K562 (cell line): Measurements from ENCODE around the gene SLC7A11. TPM values are rescaled to one million over a fixed set of nuclear protein-coding genes. Genes with fewer than 3 reads are reported as not detected.
A peak's percentile ranks its signal among the peaks of the same experiment; 100 is the strongest.

Experiments used
- CBX1 ChIP-seq: sonication (generic); IDR thresholded peaks from 2 replicates; pipeline ENCODE4 v1.6.1; 2016; ENCODE audit warnings: antibody characterized with exemption, low read depth, mild to moderate bottlenecking
- CREB1 ChIP-seq, 2 experiments: sonication (generic) in 1 of 2; formaldehyde crosslinking in 1 of 2; IDR thresholded peaks; 2 replicates each; pipeline versions ENCODE4 v1.6.1 to v1.8.0; 2012 to 2022; ENCODE audit warnings: inconsistent platforms in 1 of 2, mild to moderate bottlenecking in 1 of 2, missing genetic modification reagents in 1 of 2, moderate library complexity in 1 of 2
- DPF2 ChIP-seq: fragments of 450-650 bp; IDR thresholded peaks from 2 replicates; pipeline ENCODE4 v1.6.1; 2016
- FOSL1 ChIP-seq: fragments of 200-800 bp; sonication (Bioruptor generic); conservative IDR thresholded peaks from 2 replicates; pipeline ENCODE4 v1.6.1; 2016; ENCODE audit warnings: missing genetic modification characterization, missing compliant biosample characterization
- FOXJ2 ChIP-seq: fragments of 200-800 bp; sonication (Bioruptor generic); IDR thresholded peaks from 2 replicates; pipeline ENCODE4 v1.6.1; 2016; ENCODE audit warnings: missing genetic modification characterization, missing compliant biosample characterization
- FOXP1 ChIP-seq: sonication (generic); formaldehyde crosslinking; IDR thresholded peaks from 2 replicates; pipeline ENCODE4 v1.8.0; 2022; ENCODE audit warnings: mild to moderate bottlenecking, missing genetic modification reagents
- GABPB1 ChIP-seq: sonication (generic); formaldehyde crosslinking; IDR thresholded peaks from 2 replicates; pipeline ENCODE4 v1.8.0; 2022; ENCODE audit warnings: mild to moderate bottlenecking, missing genetic modification reagents
- GTF2E2 ChIP-seq: fragments of 200-800 bp; sonication (Bioruptor generic); IDR thresholded peaks from 2 replicates; pipeline ENCODE4 v1.6.1; 2016; ENCODE audit warnings: missing genetic modification characterization, missing compliant biosample characterization
- HDAC1 ChIP-seq, 2 experiments: fragments of 450-650 bp; IDR thresholded peaks; 2 replicates each; pipeline ENCODE4 v1.6.1; 2016 to 2017; ENCODE audit warnings: inconsistent platforms in 1 of 2, mild to moderate bottlenecking in 1 of 2, moderate library complexity in 1 of 2
- HDAC6 ChIP-seq: IDR thresholded peaks from 2 replicates; pipeline ENCODE4 v1.6.1; 2012; ENCODE audit warnings: low read depth, mild to moderate bottlenecking, control low read depth, inconsistent platforms, low read length, moderate library complexity
- IRF2 ChIP-seq: sonication (generic); formaldehyde crosslinking; IDR thresholded peaks from 2 replicates; pipeline ENCODE4 v1.8.1; 2022; ENCODE audit warnings: mild to moderate bottlenecking, missing genetic modification reagents
- IRF9 ChIP-seq: fragments of 450-650 bp; IDR thresholded peaks from 2 replicates; pipeline ENCODE4 v1.6.1; 2016; ENCODE audit warnings: missing biosample characterization, missing genetic modification characterization
- JUND ChIP-seq, 2 experiments: IDR thresholded peaks; 2 replicates in 1 of 2; 3 replicates in 1 of 2; pipeline ENCODE4 v1.6.1; 2011; ENCODE audit warnings: borderline replicate concordance in 2 of 2, low read depth in 2 of 2, low read length in 2 of 2, improper control_type of control experiment in 1 of 2, missing biosample characterization in 1 of 2, missing genetic modification characterization in 1 of 2, missing genetic modification reagents in 1 of 2
- LEF1 ChIP-seq: fragments of 450-650 bp; IDR thresholded peaks from 2 replicates; pipeline ENCODE4 v1.6.1; 2016; ENCODE audit warnings: mild to moderate bottlenecking
- MAX ChIP-seq: sonication (generic); formaldehyde crosslinking; IDR thresholded peaks from 2 replicates; pipeline ENCODE4 v1.9.0; 2022; ENCODE audit warnings: mild to moderate bottlenecking, missing genetic modification reagents
- MTF1 ChIP-seq: fragments of 250-450 bp; sonication (Bioruptor Pico); IDR thresholded peaks from 2 replicates; pipeline ENCODE4 v1.9.0; 2021; ENCODE audit warnings: moderate library complexity, mild to moderate bottlenecking, inconsistent platforms, borderline replicate concordance
- NCOA4 ChIP-seq: fragments of 450-650 bp; IDR thresholded peaks from 2 replicates; pipeline ENCODE4 v1.6.1; 2018; ENCODE audit warnings: mild to moderate bottlenecking; ENCODE audit not compliant: partially characterized antibody
- PKNOX1 ChIP-seq: fragments of 450-650 bp; IDR thresholded peaks from 2 replicates; pipeline ENCODE4 v1.6.1; 2016
- POU5F1 ChIP-seq: fragments of 150-350 bp; IDR thresholded peaks from 2 replicates; pipeline ENCODE4 v1.6.1; 2014; ENCODE audit warnings: borderline replicate concordance, low read length, low read depth, mild to moderate bottlenecking; ENCODE audit not compliant: partially characterized antibody
- PURB ChIP-seq: sonication (generic); formaldehyde crosslinking; IDR thresholded peaks from 2 replicates; pipeline ENCODE4 v1.9.0; 2021; ENCODE audit warnings: low read depth, mild to moderate bottlenecking, missing genetic modification reagents
- RBM25 ChIP-seq: fragments of 200-400 bp; formaldehyde crosslinking; IDR thresholded peaks from 2 replicates; pipeline ENCODE4 v1.6.1; 2018; ENCODE audit warnings: low read length, low read depth, moderate library complexity; ENCODE audit not compliant: severe bottlenecking
- RUNX1 ChIP-seq: sonication (generic); IDR thresholded peaks from 2 replicates; pipeline ENCODE4 v1.6.1; 2016; ENCODE audit warnings: antibody characterized with exemption, low read depth
- TAL1 ChIP-seq: fragments of 450-650 bp; IDR thresholded peaks from 2 replicates; pipeline ENCODE4 v1.6.1; 2016; ENCODE audit warnings: mild to moderate bottlenecking
- TCFL5 ChIP-seq: fragments of 250-450 bp; sonication (Bioruptor Pico); conservative IDR thresholded peaks from 2 replicates; pipeline ENCODE4 v1.6.1; 2021; ENCODE audit warnings: mild to moderate bottlenecking, moderate library complexity, matching md5 sums
- XRCC5 ChIP-seq: fragments of 200-400 bp; formaldehyde crosslinking; IDR thresholded peaks from 2 replicates; pipeline ENCODE4 v1.6.1; 2017; ENCODE audit warnings: low read depth, mild to moderate bottlenecking, low read length
- ZFP30 ChIP-seq: fragments of 250-450 bp; sonication (Bioruptor Pico); IDR thresholded peaks from 2 replicates; pipeline ENCODE4 v1.8.0; 2022; ENCODE audit warnings: moderate library complexity, mild to moderate bottlenecking, inconsistent platforms, borderline replicate concordance
- ZNF175 ChIP-seq: fragments of 200-800 bp; sonication (Bioruptor generic); IDR thresholded peaks from 2 replicates; pipeline ENCODE4 v1.6.1; 2016; ENCODE audit warnings: low read depth, mild to moderate bottlenecking, missing genetic modification characterization, missing compliant biosample characterization
- ZNF316 ChIP-seq: fragments of 450-650 bp; IDR thresholded peaks from 2 replicates; pipeline ENCODE4 v1.6.1; 2016
- ZNF695 ChIP-seq: fragments of 450-650 bp; formaldehyde crosslinking; IDR thresholded peaks from 2 replicates; pipeline ENCODE4 v1.4.0; 2020; ENCODE audit warnings: mild to moderate bottlenecking, moderate library complexity
- polyA plus RNA-seq, 8 experiments: library from polyadenylated mRNA; depleted of rRNA in 4 of 8; stranded (reverse) in 5 of 8; unstranded in 3 of 8; fragments of >200 nt; fragmentation: Nextera tagmentation in 2 of 8; fragmentation: Illumina TruSeq in 1 of 8; extraction: Ambion mirVana in 2 of 8; extraction: Trizol in 1 of 8; gene quantifications; 2 replicates each; pipeline versions ENCODE4 v1.2.1 to v1.2.3, GENCODE V29; 2011 to 2014; ENCODE audit warnings: inconsistent platforms in 1 of 8, missing spikeins in 1 of 8
- total RNA-seq, 7 experiments: library from RNA; depleted of rRNA in 6 of 7; stranded (reverse); fragments of >200 nt in 6 of 7; fragmentation: Illumina TruSeq in 2 of 7; extraction: Trizol in 2 of 7; gene quantifications; 2 replicates each; pipeline versions ENCODE4 v1.2.1 to v1.2.3, GENCODE V29; 2011 to 2021; ENCODE audit warnings: low replicate concordance in 1 of 7

SLC7A11 gene
- total and polyA plus RNA-seq, 9 of the 15 experiments (the other 6 are each of a cell fraction or from before 2014, with no cell fraction given) = 4.5 to 26.1 (median 13.5) TPM

- TF ChIP-seq PKNOX1 = peak; percentile 5; the same call in 1 of the 2 replicates
- peak in 1 of 2 experiments; percentile 91; a peak in 2 of 4 replicates for TF ChIP-seq HDAC1 (IDR thresholded peaks at IDR 0.05)
- no peak for TF ChIP-seq NCOA4
- TF ChIP-seq LEF1 = 0 out of 2 replicates have a peak, but pooled peaks have one; percentile 23
- TF ChIP-seq FOXP1 (CRISPR knock-in tag) = no peak
- no peak for TF ChIP-seq RBM25
- peak; percentile 80 for TF ChIP-seq FOSL1
- TF ChIP-seq XRCC5 = no peak
- peak; percentile 93 for TF ChIP-seq DPF2
- TF ChIP-seq ZNF695 (CRISPR knock-in tag) = no peak
- TF ChIP-seq HDAC6 = no peak
- no peak for TF ChIP-seq RUNX1
- TF ChIP-seq IRF2 = no peak
- TF ChIP-seq FOXJ2 (tag) = peak; percentile 72; the same call in 1 of the 2 replicates
- no peak for TF ChIP-seq CBX1
- TF ChIP-seq ZNF175 (CRISPR knock-in tag) = no peak
- no peak for TF ChIP-seq PURB (CRISPR knock-in tag)
- no peak for TF ChIP-seq IRF9
- TF ChIP-seq JUND (IDR thresholded peaks at IDR 0.05; ENCODE audit: borderline replicate concordance, low read depth, low read length) = peak; percentile 82
- TF ChIP-seq JUND (tag; IDR thresholded peaks at IDR 0.05; ENCODE audit: borderline replicate concordance, low read depth, low read length) = peak; percentile 88
- TF ChIP-seq TCFL5 (CRISPR knock-in tag) = no peak
- no peak for TF ChIP-seq GTF2E2 (tag)
- peak; percentile 20 for TF ChIP-seq TAL1
- TF ChIP-seq GABPB1 (CRISPR knock-in tag) = no peak
- TF ChIP-seq MAX (CRISPR knock-in tag) = no peak
- peak; percentile 67 for TF ChIP-seq CREB1 (IDR thresholded peaks at IDR 0.05)
- no peak for TF ChIP-seq CREB1 (CRISPR knock-in tag; IDR thresholded peaks at IDR 0.05)
- TF ChIP-seq ZFP30 (CRISPR knock-in tag) = no peak
- TF ChIP-seq ZNF316 = peak; percentile 95
- no peak for TF ChIP-seq MTF1
- no peak for TF ChIP-seq POU5F1
These were observed 6.7 kb downstream of the SLC7A11 start (continued) for GRCh38 chr4:138235419-138235952.
